Fibroblast of peridontal ligament (primary cell): ENCODE results near the gene IQCN.

ENCODE experiments used
- DNase-seq: peaks from one replicate; pipeline ENCODE4 v3.0.0-alpha.2; 2010; ENCODE audit errors: extremely low read depth

Gene IQCN

GRCh38 chr19:18264971-18265540 lies 9.2 kb downstream of the IQCN start:
- no peak for DNase-seq

GRCh38 chr19:18264137-18264854 lies 10.0 kb downstream of the IQCN start:
- DNase-seq: no peak

- DNase-seq: no peak
Measured at GRCh38 chr19:18263324-18264136, 10.7 kb downstream of the IQCN start.

- DNase-seq: no peak
Measured at GRCh38 chr19:18262917-18263316, 11.3 kb downstream of the IQCN start.

GRCh38 chr19:18262144-18262543 lies 12.1 kb downstream of the IQCN start:
- DNase-seq: no peak

- DNase-seq: no peak
Measured at GRCh38 chr19:18261474-18261873, 12.8 kb downstream of the IQCN start.

GRCh38 chr19:18259893-18260292 lies 14.4 kb downstream of the IQCN start:
- DNase-seq: peak; percentile 28

- no peak for DNase-seq
Measured at GRCh38 chr19:18257503-18258470, 16.5 kb downstream of the IQCN start.

- no peak for DNase-seq
Measured at GRCh38 chr19:18254546-18255503, 19.4 kb downstream of the IQCN start.

- DNase-seq: no peak
Measured at GRCh38 chr19:18253716-18254115, 20.5 kb downstream of the IQCN start.

GRCh38 chr19:18253130-18253529 lies 21.1 kb downstream of the IQCN start:
- DNase-seq: no peak

GRCh38 chr19:18252370-18252717 lies 21.9 kb downstream of the IQCN start:
- DNase-seq: no peak

GRCh38 chr19:18251587-18252369 lies 22.5 kb downstream of the IQCN start:
- DNase-seq: peak; percentile 66

- DNase-seq: no peak
Measured at GRCh38 chr19:18249834-18250233, 24.4 kb downstream of the IQCN start.

GRCh38 chr19:18245297-18245696 lies 29.0 kb downstream of the IQCN start:
- no peak for DNase-seq

GRCh38 chr19:18239303-18239702 lies 34.9 kb downstream of the IQCN start:
- no peak for DNase-seq

- no peak for DNase-seq
Measured at GRCh38 chr19:18234194-18234593, 40.1 kb downstream of the IQCN start.

GRCh38 chr19:18233224-18233825 lies 40.9 kb downstream of the IQCN start:
- DNase-seq: peak; percentile 15

- no peak for DNase-seq
Measured at GRCh38 chr19:18232540-18233223, 41.6 kb downstream of the IQCN start.
